ENCODE measurements around the gene UNC5B.
"Not testable (repeated sequence)": the region's sequence is repeated elsewhere in the genome, so short reads cannot be mapped to it uniquely, and the experiment has no call there.

The UNC5B gene

GRCh38 chr10:71216751-71217265, 4.4 kb downstream of the UNC5B start:
- peak overlapping the region; percentile 53 for H3K4me3 ChIP-seq (ENCODE audit: control insufficient read depth, low read depth, low read length)
- DNase-seq (ENCODE audit: low read depth), result no peak
- no peak for TF ChIP-seq CTCF (IDR thresholded peaks at IDR 0.05; ENCODE audit: control insufficient read depth, insufficient read depth, low read depth, low read length, missing control alignments)

GRCh38 chr10:71217266-71218045, 5.1 kb downstream of the UNC5B start:
- peak overlapping the region; percentile 53 for H3K4me3 ChIP-seq (ENCODE audit: control insufficient read depth, low read depth, low read length)
- TF ChIP-seq CTCF (IDR thresholded peaks at IDR 0.05; ENCODE audit: control insufficient read depth, insufficient read depth, low read depth, low read length, missing control alignments), result no peak
- no peak for DNase-seq (ENCODE audit: low read depth)

- no peak for TF ChIP-seq CTCF (IDR thresholded peaks at IDR 0.05; ENCODE audit: control insufficient read depth, insufficient read depth, low read depth, low read length, missing control alignments)
- peak overlapping the region; percentile 53 for H3K4me3 ChIP-seq (ENCODE audit: control insufficient read depth, low read depth, low read length)
- no peak for DNase-seq (ENCODE audit: low read depth)
Measured at GRCh38 chr10:71218046-71218650, 5.8 kb downstream of the UNC5B start.

GRCh38 chr10:71218651-71219050, 6.3 kb downstream of the UNC5B start:
- no peak overlapping the region for H3K4me3 ChIP-seq (ENCODE audit: control insufficient read depth, low read depth, low read length)
- no peak for TF ChIP-seq CTCF (IDR thresholded peaks at IDR 0.05; ENCODE audit: control insufficient read depth, insufficient read depth, low read depth, low read length, missing control alignments)
- no peak for DNase-seq (ENCODE audit: low read depth)

- DNase-seq (ENCODE audit: low read depth); H3K4me3 ChIP-seq (ENCODE audit: control insufficient read depth, low read depth, low read length): not testable (repeated sequence)
Measured at GRCh38 chr10:71219236-71219917, 7.0 kb downstream of the UNC5B start.

- TF ChIP-seq CTCF (IDR thresholded peaks at IDR 0.05; ENCODE audit: control insufficient read depth, insufficient read depth, low read depth, low read length, missing control alignments), result no peak
- no peak for DNase-seq (ENCODE audit: low read depth)
- H3K4me3 ChIP-seq (ENCODE audit: control insufficient read depth, low read depth, low read length), result no peak overlapping the region
Measured at GRCh38 chr10:71219918-71220688, 7.7 kb downstream of the UNC5B start.
